ENCODE results near the gene PKDREJ. TPM values are rescaled to one million over a fixed set of nuclear protein-coding genes. Genes with fewer than 3 reads are reported as not detected.

PKDREJ gene
- total RNA-seq, 2 experiments from 2014 or later: not detected

GRCh38 chr22:46286941-46287872 is 24.1 kb upstream of the PKDREJ start:
- H3K27me3 Mint-ChIP-seq (ENCODE audit: low read depth): no peaks in the 10 kb centered on the region
- peaks cover under 1% of the 10 kb centered on the region for H3K9me3 Mint-ChIP-seq
- no peak overlapping the region for H3K4me3 Mint-ChIP-seq
- CTCF ChIA-PET: interaction anchor here (1.1 kb wide), 1 partner anchor 165 kb away, joined by 4 read pairs; no protein-coding TSS in a partner anchor
- no peaks in the 10 kb centered on the region for H3K4me1 Mint-ChIP-seq (ENCODE audit: low read depth)
- intact Hi-C loops (cut with micrococcal nuclease): no loop called here
- no peak for DNase-seq
- H3K27ac Mint-ChIP-seq: no peak overlapping the region
- H3K36me3 Mint-ChIP-seq (ENCODE audit: low read depth): no peaks in the 10 kb centered on the region

DNA sequence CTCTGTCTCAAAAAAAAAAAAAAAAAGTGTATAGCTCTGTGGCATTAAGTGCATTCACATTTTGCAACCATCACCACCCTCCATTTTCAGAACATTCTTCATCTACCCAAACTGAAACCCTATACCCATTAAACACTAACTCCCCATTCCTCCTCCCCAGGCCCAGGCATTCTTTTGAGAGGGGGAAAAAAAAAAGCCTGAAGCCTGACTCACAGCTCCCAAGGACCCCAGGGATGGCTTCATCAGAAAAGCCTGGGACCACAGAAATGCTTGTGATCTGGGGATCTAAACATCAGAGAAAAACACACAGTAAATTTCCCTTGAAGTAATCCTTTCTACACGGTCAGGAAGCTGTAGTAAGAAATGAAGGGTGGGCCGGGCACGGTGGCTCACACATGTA is 22.9 kb upstream of the PKDREJ start:
- CTCF ChIA-PET: no interaction called here
- Mint-ChIP-seq H3K9me3 (no peaks in the 10 kb centered on the region), H3K36me3 (ENCODE audit: low read depth) (no peaks in the 10 kb centered on the region), H3K27me3 (ENCODE audit: low read depth) (no peaks in the 10 kb centered on the region), H3K4me1 (ENCODE audit: low read depth) (no peaks in the 10 kb centered on the region), H3K27ac (no peak overlapping the region), H3K4me3 (no peak overlapping the region)
- no peak for DNase-seq
- intact Hi-C loops (cut with micrococcal nuclease): no loop called here

GRCh38 chr22:46281866-46282678 is 18.9 kb upstream of the PKDREJ start:
- Mint-ChIP-seq H3K27me3 (ENCODE audit: low read depth) (no peaks in the 10 kb centered on the region), H3K27ac (no peak overlapping the region), H3K9me3 (no peaks in the 10 kb centered on the region), H3K36me3 (ENCODE audit: low read depth) (no peaks in the 10 kb centered on the region), H3K4me3 (no peak overlapping the region), H3K4me1 (ENCODE audit: low read depth) (no peaks in the 10 kb centered on the region)
- no peak for DNase-seq
- CTCF ChIA-PET: no interaction called here
- intact Hi-C loops (cut with micrococcal nuclease): no loop called here

- Mint-ChIP-seq H3K4me1 (ENCODE audit: low read depth) (no peaks in the 10 kb centered on the region), H3K36me3 (ENCODE audit: low read depth) (no peaks in the 10 kb centered on the region), H3K9me3 (no peaks in the 10 kb centered on the region), H3K27ac (no peak overlapping the region), H3K4me3 (no peak overlapping the region), H3K27me3 (ENCODE audit: low read depth) (no peaks in the 10 kb centered on the region)
- CTCF ChIA-PET: no interaction called here
- intact Hi-C loops (cut with micrococcal nuclease): no loop called here
- DNase-seq: no peak
Measured at GRCh38 chr22:46280999-46281623, 18.0 kb upstream of the PKDREJ start.

DNA sequence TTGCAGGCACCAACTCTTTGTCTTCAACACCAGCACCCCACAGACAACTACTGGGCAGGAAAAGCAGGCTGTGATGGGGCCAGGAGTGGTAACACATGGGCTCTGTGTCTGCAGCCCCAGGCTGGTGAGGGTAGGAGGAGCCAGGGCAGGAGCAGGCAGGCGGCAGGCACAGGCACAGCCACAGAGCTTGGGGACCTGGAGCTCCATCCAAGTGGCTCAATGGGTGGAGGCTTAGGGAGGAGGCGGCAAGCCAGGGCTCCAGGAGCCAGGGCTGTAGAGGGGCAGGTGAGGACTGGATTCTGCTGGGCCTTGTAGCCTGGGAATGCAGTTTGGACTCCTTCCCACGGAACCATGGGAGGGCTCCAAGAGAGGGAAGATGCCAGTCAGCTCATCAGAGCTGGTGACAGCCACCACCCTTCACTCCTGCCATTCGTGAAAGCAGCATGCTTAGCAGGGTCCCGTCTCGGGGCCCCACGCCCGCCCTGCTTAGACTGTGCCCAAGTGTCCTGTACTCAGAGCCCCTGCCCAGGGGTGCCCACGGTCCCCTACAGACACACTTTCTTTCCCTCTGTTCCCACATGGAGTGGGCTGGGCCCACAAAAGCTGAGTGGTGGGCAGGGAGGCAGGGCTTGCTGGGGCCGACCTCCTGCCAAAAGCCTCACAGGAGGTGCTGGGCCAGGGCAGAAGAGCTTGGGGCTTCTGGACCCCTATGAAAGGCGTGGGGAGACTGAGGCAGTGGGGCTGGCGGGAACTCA is 17.1 kb upstream of the PKDREJ start:
- CTCF ChIA-PET: no interaction called here
- H3K4me3 Mint-ChIP-seq: no peak overlapping the region
- no peak overlapping the region for H3K27ac Mint-ChIP-seq
- no peaks in the 10 kb centered on the region for H3K27me3 Mint-ChIP-seq (ENCODE audit: low read depth)
- no peak for DNase-seq
- H3K36me3 Mint-ChIP-seq (ENCODE audit: low read depth): peaks cover 3% of the 10 kb centered on the region
- H3K4me1 Mint-ChIP-seq (ENCODE audit: low read depth): no peaks in the 10 kb centered on the region
- no peaks in the 10 kb centered on the region for H3K9me3 Mint-ChIP-seq
- intact Hi-C loops (cut with micrococcal nuclease): no loop called here

GRCh38 chr22:46278656-46279645 is 15.8 kb upstream of the PKDREJ start:
- H3K4me3 Mint-ChIP-seq: no peak overlapping the region
- intact Hi-C loops (cut with micrococcal nuclease): no loop called here
- CTCF ChIA-PET: interaction anchor here (0.6 kb wide), 1 partner anchor 203 kb away, joined by 3 read pairs; no protein-coding TSS in a partner anchor
- H3K27me3 Mint-ChIP-seq (ENCODE audit: low read depth): no peaks in the 10 kb centered on the region
- H3K27ac Mint-ChIP-seq: no peak overlapping the region
- H3K4me1 Mint-ChIP-seq (ENCODE audit: low read depth): no peaks in the 10 kb centered on the region
- no peaks in the 10 kb centered on the region for H3K9me3 Mint-ChIP-seq
- H3K36me3 Mint-ChIP-seq (ENCODE audit: low read depth): peaks cover 4% of the 10 kb centered on the region
- DNase-seq: no peak

DNA sequence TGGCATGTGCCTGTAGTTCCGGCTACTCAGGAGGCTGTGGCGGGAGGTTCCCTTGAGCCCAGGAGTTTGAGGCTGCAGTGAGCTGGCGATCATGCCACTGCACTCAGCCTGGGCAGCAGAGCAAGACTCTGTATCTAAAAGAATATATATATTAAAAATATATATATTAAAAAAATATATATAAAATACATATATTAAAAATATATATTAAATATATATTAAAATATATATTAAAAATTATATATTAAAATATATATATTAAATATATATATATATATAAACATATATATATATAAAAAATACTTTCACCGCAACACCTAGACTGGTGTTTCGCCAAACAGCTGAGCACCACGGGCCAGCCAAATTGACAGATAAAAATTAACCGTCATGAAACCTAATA is 13.4 kb upstream of the PKDREJ start:
- CTCF ChIA-PET: interaction anchor here (1.1 kb wide), 1 partner anchor 270 kb away, joined by 3 read pairs; no protein-coding TSS in a partner anchor
- H3K27ac Mint-ChIP-seq: no peak overlapping the region
- H3K4me1 Mint-ChIP-seq (ENCODE audit: low read depth): no peaks in the 10 kb centered on the region
- DNase-seq: no peak
- H3K4me3 Mint-ChIP-seq: no peak overlapping the region
- intact Hi-C loops (cut with micrococcal nuclease): no loop called here
- no peaks in the 10 kb centered on the region for H3K9me3 Mint-ChIP-seq
- peaks cover 4% of the 10 kb centered on the region for H3K36me3 Mint-ChIP-seq (ENCODE audit: low read depth)
- H3K27me3 Mint-ChIP-seq (ENCODE audit: low read depth): no peaks in the 10 kb centered on the region

DNA sequence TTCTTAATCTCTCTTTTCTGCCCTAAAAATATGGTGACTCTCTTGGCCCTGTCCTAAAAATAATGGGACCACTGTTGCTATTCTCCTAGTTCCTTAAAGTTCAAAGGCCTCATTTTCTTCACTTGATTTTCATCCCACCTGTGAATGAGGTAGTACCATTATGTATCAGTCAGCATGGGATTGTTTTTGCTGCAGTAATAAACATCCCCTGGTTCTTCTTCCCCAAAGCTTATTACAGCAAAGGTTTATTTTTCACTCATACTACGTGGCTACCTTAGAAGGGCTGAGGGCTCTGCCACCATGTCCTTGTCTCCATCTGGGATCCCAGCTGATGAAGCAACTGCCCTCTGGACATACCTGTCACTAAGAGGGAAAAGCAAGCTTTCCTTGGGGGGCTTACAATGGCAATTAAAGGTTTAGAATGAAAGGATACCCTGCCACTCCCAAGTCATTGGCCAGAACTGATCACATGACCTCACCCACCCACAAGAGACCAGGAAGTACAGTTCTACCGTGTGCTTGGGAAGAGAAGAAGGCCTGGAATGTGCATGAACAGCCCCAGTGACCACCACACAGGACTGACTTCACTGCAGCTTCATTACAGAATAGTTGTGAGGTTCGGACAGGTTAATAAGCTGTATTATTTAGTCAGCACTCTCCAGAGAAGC is 12.4 kb upstream of the PKDREJ start:
- H3K4me1 Mint-ChIP-seq (ENCODE audit: low read depth): no peaks in the 10 kb centered on the region
- no peak overlapping the region for H3K4me3 Mint-ChIP-seq
- CTCF ChIA-PET: interaction anchor here (0.6 to 1.1 kb wide), 2 partner anchors 269 to 878 kb away, joined by 3 read pairs; no protein-coding TSS in a partner anchor
- H3K27me3 Mint-ChIP-seq (ENCODE audit: low read depth): no peaks in the 10 kb centered on the region
- DNase-seq: no peak
- intact Hi-C loops (cut with micrococcal nuclease): no loop called here
- no peaks in the 10 kb centered on the region for H3K9me3 Mint-ChIP-seq
- H3K27ac Mint-ChIP-seq: no peak overlapping the region
- peaks cover 4% of the 10 kb centered on the region for H3K36me3 Mint-ChIP-seq (ENCODE audit: low read depth)

DNA sequence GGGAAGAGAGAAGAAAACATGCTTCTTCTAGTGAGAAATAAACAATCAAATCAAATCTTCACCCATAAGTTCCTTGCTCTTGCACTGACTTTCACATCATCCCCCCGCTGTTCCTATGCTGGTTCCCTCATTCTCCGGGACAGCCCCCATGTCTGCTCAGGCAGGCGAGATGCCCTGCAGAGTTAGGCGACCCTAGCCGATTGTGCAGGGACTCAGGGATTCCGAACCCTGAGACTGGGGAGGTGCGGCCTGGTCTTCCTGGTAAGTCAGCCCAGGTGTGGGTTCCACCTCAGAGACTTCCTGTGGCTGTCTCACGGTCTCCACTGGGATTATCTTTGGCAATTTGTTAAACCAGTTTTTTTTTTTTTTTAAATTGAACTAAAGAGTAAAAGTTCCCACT is 11.2 kb upstream of the PKDREJ start:
- CTCF ChIA-PET: no interaction called here
- no peak overlapping the region for H3K4me3 Mint-ChIP-seq

DNA sequence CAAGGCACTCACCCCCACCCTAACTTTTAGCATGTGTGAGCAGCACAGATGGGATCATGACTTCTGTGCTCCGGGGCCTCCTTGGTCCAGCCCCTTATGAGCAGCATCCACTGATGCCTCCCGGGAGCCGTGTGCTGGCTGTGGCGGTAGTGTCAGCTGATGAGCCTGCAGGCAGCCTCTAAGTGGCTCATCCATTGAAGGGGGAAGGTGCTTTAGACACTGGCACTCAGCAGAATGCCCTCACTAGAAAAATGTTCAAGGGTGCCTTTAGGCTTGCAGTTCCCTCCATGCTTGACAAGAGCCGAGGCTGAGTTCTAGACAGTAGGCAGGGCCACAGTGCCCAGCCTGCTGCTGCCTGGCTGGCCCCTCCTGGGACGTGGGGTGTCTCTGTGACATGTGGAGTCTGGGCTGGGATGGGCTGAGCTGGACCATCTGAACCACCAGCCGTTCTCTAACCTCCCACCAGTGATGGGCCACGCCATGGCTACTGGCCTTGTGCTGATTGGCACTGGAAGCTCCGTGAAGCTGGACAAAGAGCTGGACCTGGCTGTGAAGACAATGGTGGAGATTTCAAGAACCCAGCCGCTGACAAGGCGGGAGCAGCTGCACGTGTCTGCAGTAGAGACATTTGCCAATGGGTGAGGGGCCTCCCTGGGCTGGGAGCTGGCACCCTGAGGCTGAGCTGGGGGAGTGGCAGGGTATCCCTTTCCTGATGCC is 10.4 kb upstream of the PKDREJ start:
- no peak for DNase-seq
- Mint-ChIP-seq H3K27me3 (ENCODE audit: low read depth) (no peaks in the 10 kb centered on the region), H3K4me3 (no peak overlapping the region), H3K4me1 (ENCODE audit: low read depth) (no peaks in the 10 kb centered on the region), H3K27ac (no peak overlapping the region), H3K9me3 (no peaks in the 10 kb centered on the region), H3K36me3 (ENCODE audit: low read depth) (peaks cover 4% of the 10 kb centered on the region)
- intact Hi-C loops (cut with micrococcal nuclease): no loop called here
- CTCF ChIA-PET: no interaction called here

More for the DNA sequence above, 11.2 kb upstream of the PKDREJ start:
- intact Hi-C loops (cut with micrococcal nuclease): no loop called here
- DNase-seq: no peak
- H3K27ac Mint-ChIP-seq: no peak overlapping the region
- H3K27me3 Mint-ChIP-seq (ENCODE audit: low read depth): no peaks in the 10 kb centered on the region
- peaks cover 4% of the 10 kb centered on the region for H3K36me3 Mint-ChIP-seq (ENCODE audit: low read depth)
- H3K9me3 Mint-ChIP-seq: no peaks in the 10 kb centered on the region
- no peaks in the 10 kb centered on the region for H3K4me1 Mint-ChIP-seq (ENCODE audit: low read depth)

Data from activated naive CD4-positive, alpha-beta T cell treated with anti-CD3 and anti-CD28 coated beads for 36 hours (primary cell).